Hematopoietic multipotent progenitor cell treated with erythropoietin and hydrocortisone succinate and interleukin-3 and kit ligand, for 17 days (in vitro differentiated cells): ENCODE results near the gene GARNL3.

Experiments
- DNase-seq: peaks from one replicate; pipeline ENCODE4 v3.0.0-alpha.2; 2015; ENCODE audit warnings: low spot score

The GARNL3 gene

DNA sequence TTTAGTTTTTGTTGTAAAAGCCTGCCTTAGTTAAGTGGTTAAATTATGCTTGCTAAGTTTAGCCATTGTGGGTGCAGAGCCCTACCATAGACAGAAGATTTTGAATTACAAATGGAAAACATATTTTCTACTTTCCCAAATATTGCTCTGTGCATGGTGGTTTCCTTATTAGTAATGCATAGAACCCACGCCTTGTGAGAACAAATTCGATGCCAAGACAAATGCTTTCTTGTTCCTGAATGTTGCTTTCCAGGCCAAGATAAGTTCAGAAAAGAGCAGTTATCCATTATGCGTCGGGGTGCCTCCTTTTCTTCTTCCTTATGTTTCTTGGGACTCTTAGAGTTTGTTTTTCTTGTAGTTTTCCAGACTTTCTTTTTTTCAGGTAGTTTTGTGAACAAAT, 31.0 kb upstream of the GARNL3 start:
- no peak for DNase-seq

DNA sequence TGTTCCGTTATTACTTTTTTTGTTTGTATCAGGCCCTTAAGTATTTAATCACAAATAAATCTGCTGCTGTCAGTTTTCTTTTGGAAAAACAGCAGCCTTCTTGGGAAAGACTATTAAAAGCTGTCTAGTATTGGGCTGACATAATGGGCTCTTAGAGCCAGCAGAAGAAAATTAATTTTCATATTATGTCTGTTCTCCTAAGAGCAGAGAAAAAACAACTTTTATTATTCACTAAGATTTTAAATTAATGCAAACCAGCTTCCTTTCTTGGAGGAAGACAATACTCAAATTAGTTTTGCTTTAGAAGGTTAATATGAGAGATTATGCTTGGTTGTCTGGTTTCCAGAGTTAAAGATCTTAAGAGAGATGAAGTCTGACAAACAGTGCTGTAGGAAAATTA, 30.6 kb upstream of the GARNL3 start:
- no peak for DNase-seq

DNA sequence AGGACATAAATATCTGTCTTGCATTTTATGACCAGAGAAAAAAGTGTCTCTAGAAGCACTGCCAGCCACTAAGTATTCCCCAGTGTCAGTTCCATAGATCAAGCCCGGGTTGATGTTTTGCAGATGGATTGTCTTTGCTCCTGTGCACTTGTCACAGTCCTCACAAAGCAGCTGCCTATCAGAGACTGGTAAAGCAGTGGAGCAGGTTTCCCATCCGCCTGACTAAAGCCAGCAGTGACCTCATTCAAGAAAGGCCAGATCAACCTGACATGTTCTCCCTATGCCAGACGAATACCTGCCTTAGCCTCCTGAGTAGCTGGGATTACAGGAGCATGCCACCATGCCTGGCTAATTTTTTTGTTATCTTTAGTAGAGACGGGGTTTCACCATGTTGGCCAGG, 26.8 kb upstream of the GARNL3 start:
- no peak for DNase-seq

DNA sequence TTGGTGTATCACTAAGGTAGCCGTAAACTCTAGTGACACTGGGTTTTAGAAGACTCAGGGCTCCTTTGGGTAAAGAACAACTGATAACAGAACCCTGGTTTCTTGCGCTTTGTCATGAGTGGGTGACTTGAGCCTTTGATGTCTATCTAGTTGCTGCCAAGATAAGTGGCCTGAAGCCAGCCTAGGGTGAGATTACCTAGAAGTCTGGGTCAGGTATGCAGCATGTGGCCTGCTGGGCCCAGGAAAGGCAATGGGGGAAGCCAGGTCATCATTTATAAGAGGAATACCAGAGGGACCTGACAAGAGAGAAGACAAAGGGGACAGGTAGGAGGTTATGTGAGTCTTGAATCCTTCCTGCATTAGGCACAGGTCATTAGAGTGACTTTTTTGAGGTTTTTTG, 23.2 kb upstream of the GARNL3 start:
- DNase-seq, result no peak

DNA sequence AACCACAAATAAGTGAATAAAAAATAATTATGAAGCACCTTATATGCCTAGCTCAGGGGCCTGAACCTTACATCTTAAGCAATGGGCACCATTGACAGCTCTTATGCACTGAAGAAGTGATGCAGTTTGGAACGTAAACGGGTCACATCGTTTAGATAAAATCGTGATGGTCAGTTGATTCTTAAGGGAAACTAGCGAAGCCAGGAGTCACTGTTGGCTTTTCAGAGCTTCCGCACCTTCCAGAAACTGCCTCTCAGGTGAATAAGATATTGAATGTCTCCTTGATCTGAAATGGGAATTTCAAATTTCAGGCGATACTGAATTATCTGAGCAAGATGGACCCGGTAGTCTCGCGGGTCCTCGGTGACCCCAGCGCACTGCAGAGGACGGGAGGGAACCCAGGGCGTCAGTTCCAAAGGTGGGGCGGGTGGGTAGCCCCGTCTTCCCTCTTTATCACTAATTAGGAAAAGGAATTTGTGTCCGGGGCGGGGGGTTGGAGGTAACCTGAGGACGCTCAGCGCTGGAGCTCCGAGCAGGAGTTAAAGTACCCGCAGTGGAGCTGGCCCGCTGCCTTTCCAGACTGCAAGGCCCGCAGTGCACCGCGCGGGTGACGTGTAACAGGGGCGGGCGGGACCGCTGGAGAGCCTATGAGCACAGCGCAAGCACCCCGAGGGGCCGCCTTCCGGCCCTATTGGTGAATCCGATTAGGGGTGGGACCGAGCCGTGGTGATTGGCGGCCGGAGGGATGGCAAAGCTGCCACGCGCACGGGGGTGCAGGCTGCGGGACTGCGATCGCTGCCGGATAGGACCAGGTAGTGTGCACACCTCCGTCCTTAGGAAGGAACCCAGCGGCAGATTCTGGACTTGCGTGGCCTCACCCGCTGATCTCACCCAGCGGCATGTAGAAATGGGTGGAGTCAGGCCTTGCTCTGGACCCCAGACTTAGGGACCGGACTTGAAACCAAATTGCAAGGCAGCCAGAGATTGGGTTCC, 19.7 kb upstream of the GARNL3 start:
- DNase-seq, result peak; percentile 65

DNA sequence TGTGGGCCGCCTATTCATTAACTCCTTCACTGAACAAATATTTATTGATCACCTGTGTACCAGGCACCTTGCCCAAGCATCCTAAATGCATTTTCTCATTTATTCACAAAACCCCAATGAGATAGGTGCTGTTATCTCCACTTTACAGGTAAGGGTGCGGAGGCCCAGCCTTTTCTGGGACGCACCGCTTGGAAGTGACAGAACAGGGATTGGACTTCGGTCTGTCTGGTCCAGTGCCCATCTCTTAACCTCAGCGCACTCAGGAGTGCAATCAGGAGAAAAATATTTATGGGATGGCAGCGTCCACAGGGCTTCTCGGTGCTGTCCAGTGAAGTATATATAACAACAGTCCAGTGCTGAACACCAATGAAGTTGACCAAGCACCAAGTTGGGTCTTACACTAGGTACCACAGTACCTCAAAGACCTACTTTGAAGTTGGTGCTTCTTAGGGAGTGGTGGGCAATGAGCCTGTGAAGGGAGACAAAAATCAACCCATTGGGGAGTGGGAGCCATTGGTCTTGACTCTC, 18.9 kb upstream of the GARNL3 start:
- DNase-seq, result no peak

DNA sequence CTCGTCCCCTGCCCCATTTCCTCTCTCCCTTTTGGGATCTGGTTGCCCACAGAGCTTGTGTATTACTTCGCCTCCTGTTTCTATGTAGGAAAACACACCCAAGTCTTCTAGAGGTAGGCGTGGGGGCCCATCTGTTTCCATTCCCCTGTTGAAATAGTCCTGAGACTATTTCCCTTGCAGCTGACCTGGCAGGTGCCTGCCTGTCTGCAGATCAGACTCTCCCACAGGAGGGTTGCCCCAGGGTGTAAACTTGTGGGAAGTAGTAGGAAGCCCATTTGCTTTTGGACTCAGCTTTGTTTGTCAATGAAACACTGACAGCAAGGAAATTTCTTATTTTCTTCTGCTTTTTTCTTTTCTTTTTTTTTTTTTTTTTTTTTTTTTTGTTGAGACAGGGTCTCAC, 16.3 kb upstream of the GARNL3 start:
- DNase-seq, result no peak

DNA sequence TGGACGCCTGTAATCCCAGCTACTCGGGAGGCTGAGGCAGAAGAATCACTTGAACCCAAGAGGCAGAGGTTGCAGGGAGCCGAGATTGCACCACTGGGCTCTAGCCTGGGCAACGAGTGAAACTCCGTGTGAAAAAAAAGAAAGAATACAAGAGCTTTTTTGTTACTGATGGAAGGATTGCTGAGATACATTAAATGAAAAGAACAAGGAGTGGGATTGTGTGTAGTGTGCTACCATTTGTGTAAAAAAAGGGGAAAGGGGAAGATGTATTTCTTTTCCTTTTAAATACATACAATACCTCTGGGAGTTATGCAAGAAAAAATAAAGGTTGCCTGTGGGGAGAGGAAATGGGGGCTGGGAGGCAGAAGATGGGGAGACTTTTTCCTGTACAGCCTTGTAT, 14.7 kb upstream of the GARNL3 start:
- no peak for DNase-seq

DNA sequence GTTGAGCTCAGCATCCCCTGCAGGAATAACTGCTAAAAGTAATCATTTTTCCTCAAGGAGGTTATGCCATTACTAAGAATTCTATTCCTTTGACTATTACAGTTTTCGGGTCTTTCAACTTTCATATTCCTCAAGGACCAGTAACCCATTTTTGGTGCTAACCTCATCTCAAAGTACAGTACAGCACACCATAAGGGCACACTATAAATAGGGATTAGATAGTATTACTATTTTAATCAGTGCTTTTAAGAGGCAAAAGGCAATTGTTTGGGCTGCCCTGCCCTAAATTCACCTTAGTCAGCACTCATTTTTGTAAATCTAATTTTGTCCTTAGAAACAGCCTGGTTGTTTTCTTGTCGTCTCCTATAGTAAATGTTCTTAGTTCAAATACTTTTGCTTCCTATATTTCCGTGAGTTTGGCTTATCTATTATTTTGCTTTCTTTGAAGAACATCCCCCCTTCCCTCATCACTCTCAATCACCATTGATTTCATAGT, 13.6 kb upstream of the GARNL3 start:
- no peak for DNase-seq

DNA sequence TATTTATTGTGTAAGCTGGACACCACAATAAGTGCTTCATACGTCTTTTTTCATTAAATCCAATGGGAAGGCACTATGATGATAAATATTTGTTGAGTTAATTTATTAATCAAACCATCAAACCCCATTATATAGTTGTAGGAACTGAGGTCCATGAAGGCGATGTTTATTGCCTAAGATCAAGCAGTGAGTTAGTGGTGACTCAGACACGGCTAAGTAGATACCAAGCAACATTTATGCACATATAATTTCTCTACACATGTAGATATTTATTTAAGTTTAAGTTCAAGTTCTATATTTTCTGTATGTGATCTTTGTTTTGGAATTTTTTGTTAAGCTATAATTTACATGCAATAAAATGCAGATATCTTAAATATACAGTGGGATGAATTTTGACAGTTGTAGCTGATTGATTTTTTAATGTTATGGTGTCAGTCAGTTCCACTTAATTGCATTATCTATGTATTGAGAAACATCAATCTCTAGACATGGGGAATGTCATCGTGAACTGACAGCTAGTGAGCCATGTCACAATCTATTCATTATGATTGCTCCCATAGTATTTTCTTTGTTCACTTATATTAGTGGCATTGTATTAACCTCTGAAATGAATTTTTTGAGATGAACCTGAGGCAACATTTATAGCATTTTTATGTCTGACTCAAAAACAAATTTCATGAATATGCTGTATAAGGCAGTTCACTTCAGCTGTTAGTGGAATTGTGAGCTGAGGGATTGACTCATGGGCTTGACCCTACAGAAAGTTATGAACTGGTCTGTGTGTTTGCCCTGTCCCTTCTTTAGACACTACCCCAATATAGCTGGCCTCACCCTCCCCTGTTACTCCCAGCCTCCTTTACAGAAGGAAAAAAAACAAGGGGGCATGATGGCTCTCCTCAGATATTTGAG, 11.9 kb upstream of the GARNL3 start:
- DNase-seq, result no peak

DNA sequence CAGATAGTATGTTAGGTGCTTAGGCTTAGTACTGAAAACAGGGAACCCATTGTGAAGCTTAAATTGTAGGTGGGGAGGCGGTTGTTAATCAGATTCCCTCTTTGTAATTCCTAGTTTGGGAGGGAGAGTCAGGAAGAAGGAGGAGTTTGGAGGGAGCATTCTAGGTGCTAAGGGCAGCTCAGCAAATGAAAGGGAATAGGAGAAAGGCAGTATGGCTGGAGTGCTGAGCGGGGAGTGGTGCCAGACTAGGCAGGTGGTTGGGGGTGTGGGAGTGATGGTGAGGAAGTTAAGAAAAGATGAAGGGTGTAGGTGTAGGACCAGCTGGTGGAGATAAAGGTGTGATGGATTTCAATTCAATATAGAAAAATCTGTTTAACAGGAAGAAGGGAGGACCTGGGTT, 11.1 kb upstream of the GARNL3 start:
- DNase-seq, result no peak

DNA sequence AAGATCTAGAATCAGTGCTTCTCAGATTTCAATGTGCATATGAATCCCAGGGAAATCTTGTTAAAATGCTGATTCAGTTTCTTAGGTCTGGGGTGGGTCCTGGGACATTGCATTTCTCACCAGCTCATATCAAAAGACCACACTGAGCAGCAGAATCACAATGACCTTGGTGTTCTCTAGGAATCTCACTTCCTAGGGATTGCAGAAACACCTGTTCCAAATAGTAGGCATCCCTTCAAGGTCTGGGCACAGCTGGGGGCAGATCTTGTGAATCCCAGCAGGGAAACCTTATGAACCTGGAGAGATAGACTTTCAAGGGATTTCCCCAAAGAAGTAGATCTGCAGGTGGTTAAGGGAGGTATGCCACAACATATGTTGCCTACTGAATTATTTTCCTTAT, 8.9 kb upstream of the GARNL3 start:
- DNase-seq, result no peak

DNA sequence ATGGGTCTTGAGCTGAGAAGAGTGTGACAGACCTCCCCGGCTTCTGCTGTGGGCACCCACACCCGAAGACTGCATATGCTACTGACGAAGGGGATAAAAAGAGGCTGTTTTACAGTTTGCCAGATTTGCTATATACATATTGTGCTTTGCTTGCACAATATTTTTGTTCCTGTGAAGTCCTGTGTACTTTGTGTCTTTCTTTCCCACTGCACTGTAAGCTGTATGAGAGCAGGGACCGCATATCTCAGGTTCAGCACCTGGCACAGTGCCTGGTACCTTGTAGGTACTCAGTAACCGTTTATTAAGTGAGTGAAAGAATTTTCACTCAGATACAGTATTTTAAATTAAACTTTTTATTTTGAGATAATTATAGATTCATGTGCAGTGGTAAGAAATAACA, 8.2 kb upstream of the GARNL3 start:
- DNase-seq, result no peak

DNA sequence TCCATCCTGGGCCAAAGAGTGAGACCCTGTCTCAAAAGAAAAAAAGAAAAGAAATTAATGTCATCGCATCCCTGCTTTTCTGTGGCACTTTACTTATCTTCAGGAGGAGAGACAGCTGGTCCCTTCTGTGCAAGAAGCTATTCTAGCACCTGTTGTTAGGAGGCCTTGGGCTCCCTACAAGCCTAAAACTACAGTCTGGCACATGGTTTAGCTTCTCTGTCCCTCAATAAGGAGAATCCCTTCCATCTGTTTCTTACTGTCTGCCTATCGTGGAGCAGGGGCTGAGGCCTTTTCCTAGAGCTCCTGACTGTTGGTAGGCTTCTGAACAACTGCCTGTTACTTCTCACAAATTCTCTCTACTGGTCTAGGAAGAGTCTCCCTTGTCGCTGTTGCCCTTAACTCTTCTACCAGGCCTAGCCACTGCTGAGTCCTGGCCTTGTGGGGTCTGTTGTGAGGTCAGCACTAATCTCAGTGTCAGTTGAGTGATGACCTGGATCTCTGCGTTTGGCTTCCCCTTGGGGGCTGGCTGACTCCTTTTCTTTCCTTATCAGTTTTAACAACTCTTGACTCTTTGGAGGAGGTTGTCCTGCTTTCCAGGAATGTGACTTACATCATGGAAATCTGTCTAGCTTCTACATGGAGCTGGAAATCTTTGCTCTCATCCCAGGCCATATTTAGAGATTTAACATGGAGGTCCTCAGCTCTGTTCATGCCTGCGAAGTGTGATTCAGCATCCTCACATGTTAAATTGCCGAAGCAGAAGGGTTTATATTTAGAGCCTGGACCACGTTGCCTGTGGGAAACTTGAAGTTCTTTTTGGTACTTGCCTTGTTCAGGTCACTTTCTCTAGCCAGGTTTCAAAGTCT, 5.7 kb upstream of the GARNL3 start:
- no peak for DNase-seq

DNA sequence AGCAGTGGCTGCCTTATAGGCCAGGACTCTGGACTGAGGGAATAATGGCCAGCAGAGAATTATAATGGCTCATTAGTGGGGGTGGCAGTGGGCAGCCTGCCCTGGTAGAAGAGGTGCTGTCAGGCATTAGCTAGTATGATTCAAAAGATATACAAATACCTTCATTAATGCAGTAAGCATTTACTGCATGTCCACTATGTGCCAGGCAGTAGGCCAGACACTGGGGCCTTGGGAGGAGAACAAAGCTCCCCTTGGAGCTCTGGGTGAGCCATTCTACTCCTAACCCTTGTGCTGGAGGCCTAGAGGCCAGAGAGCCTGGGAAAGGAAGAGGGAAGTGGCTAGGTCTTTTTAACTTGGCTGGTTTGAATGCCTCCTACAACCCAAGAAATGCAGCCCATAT, 2.0 kb upstream of the GARNL3 start:
- DNase-seq, result no peak

DNA sequence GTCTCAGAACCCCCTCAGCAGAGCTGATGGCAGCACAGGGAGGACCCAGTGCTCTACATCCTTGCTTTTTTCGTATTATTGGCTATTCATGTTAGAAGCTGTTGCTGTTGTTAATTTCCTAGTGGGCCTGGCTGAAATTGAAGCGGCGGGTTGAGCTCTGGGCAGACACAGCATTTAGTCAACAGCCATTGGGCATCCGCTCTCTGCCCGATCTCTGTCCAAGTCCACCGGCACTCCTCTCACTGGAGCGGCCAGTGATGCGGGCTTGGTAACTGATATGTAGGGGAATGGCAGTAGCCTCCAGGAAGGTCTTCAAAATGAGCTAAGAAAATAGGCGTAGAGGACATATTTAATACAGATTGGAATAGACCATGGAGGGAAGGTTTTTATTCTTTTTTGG, 1.3 kb upstream of the GARNL3 start:
- no peak for DNase-seq

DNA sequence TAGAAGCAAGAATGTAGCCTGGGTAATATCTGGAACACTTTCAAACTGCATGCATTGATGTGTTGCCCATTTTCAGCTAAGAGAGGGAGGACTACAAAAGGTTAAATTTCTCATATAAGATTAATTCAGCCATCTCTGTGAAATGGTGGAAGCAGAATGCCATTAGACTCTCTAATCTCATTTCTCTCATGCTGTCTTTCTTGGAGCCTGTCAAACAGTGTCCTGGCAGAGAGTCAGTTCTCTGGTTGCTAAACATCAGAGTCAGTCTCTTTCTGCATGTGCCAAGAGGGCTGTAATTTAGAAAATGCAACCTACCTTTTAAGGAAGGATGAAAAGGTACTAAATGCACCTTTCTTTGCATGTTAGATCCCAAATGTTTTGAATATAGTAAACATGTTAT, 910 bp upstream of the GARNL3 start:
- no peak for DNase-seq

DNA sequence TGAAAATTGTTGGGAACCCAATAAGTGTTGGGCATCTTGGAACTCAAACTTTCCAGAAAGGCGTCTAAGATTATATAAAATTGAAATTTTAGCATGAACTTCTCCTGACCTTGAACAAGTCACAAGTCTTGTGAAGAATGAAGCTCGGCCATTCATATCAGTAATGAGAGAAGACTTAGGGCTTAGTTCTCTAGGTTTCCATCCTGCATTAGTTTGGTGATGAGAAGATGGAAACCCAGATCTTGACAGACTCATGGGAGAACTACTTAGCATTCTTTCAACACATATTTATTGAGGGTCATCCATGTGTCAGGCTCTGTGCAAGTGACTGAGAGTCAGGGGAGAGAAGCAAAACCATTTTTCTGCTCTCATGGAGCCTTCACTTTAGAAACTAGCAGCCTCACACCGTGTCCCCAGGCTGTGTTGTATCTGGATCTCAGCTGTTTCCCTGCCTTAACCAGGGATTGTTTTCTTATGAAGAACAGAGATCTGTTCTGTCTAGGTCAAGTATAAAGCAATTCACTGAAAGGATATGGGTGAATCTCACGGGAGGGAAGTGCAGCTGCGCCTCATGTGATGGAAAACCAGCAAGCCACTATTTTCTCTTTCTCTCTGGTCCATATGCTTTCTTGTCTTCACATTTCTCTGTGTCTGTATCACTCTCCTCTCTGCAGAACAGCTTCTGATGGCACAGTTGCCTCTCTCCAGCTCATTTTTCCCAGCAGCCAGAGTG, 3.4 kb downstream of the GARNL3 start:
- DNase-seq, result no peak

DNA sequence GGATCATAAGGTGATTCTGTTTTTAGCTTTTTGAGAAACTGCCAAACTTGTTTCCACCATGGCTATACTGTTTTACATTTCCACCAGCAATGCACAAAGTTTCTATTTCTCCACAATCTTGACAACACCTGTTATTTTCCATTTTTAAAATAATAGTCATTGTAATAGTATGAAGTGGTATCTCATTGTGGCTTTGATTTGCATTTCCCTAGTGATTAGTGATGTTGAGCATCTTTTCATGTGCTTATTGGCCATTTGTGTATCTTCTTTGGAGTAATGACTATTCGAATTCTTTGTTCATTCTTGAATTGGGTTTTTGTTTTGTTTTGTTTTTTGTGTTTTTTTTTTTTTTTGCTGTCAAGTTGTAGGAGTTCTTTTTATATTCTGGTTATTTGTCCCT, 4.9 kb downstream of the GARNL3 start:
- DNase-seq, result no peak

DNA sequence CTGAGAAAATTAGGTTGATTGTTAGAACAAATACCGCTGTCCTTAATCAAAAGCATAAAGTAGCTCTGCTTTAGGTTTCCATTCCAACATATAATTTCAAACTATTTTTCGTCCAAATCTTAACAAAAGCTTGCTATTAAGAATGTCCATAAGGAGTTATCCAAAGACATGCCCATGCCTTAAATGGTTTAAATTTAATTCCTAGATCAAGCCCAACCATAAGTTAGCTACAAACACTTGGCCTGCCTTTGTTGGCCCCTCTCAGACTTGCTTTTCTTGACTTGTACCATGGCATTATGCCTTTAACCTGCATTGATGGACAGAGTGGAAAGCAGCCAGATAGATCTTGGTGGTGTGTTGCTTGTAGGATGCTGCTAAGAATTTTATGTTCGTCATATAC, 8.8 kb downstream of the GARNL3 start:
- DNase-seq, result no peak

DNA sequence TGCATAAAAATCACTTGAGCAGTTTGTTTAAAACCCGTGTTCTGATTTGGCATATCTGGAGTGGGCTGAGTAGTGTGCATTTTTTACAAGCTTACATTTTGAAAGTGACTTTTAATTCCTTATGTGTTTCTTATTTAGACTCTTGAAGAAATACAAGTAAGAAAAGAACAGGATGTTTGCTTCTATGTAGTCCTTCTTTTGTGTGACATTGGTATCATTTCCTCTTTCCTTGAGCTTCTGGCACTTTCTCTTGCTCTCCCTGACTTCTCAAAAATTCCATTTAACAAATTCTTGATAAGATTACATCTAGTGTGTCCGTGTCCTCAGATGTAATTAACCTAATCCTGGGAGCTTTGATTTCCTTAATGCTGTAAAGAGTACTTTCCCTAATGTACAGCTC, 12.5 kb downstream of the GARNL3 start:
- DNase-seq, result no peak
